Neural crest cell (in vitro differentiated cells): ENCODE data around the gene ARID5B. TPM values are rescaled to one million over a fixed set of nuclear protein-coding genes. Genes with fewer than 3 reads are reported as not detected.

Source experiments
- DNase-seq: peaks from one replicate; pipeline ENCODE4 v3.0.0; 2021; ENCODE audit warnings: low read depth, mixed read lengths, low spot score
- H3K27ac Mint-ChIP-seq: one replicate; pipeline ENCODE4 v1.8.0; 2021; ENCODE audit warnings: mild to moderate bottlenecking, mixed read lengths; ENCODE audit not compliant: unreplicated experiment
- H3K27me3 Mint-ChIP-seq: 2 replicates; pipeline ENCODE4 v1.8.0; 2021; ENCODE audit warnings: low read depth, mild to moderate bottlenecking, mixed read lengths
- H3K36me3 Mint-ChIP-seq: 2 replicates; pipeline ENCODE4 v1.8.0; 2021; ENCODE audit warnings: low read depth, mild to moderate bottlenecking, mixed read lengths
- H3K4me1 Mint-ChIP-seq: 2 replicates; pipeline ENCODE4 v1.8.0; 2021; ENCODE audit warnings: mixed read lengths
- H3K4me3 Mint-ChIP-seq: one replicate; pipeline ENCODE4 v1.8.0; 2021; ENCODE audit warnings: mild to moderate bottlenecking, mixed read lengths
- H3K9me3 Mint-ChIP-seq: 2 replicates; pipeline ENCODE4 v1.8.0; 2021; ENCODE audit warnings: mixed read lengths
- CTCF ChIP-seq: fragments of 200-600 bp; sonication (generic); conservative IDR thresholded peaks from 2 replicates; pipeline ENCODE4 v1.5.0; 2021; ENCODE audit warnings: antibody characterized with exemption, mild to moderate bottlenecking
- total RNA-seq: library from RNA; stranded (reverse); gene quantifications from 2 replicates; pipeline ENCODE4 v1.2.1, GENCODE V29; 2021

Gene ARID5B
- total RNA-seq, 1 donor from 2014 or later, result 10.4 TPM

- TF ChIP-seq CTCF, result no peak
- H3K27me3 Mint-ChIP-seq, result no peaks in the 10 kb centered on the region
- no peak overlapping the region for H3K4me3 Mint-ChIP-seq
- H3K9me3 Mint-ChIP-seq, result peaks cover 4% of the 10 kb centered on the region
- no peak for DNase-seq
- H3K4me1 Mint-ChIP-seq, result peaks cover 59% of the 10 kb centered on the region
- H3K27ac Mint-ChIP-seq, result peak overlapping the region; percentile 2
- peaks cover 25% of the 10 kb centered on the region for H3K36me3 Mint-ChIP-seq
These were observed 154.7 kb downstream of the ARID5B start for GRCh38 chr10:62056219-62056618.

- peak overlapping the region; percentile 57 for H3K27ac Mint-ChIP-seq
- no peak for DNase-seq
- H3K4me1 Mint-ChIP-seq, result peaks cover 54% of the 10 kb centered on the region
- no peak overlapping the region for H3K4me3 Mint-ChIP-seq
- H3K9me3 Mint-ChIP-seq, result peaks cover 4% of the 10 kb centered on the region
- H3K36me3 Mint-ChIP-seq, result peaks cover 26% of the 10 kb centered on the region
- no peaks in the 10 kb centered on the region for H3K27me3 Mint-ChIP-seq
- TF ChIP-seq CTCF, result no peak
These were observed 155.2 kb downstream of the ARID5B start for GRCh38 chr10:62056698-62057097.

- no peaks in the 10 kb centered on the region for H3K27me3 Mint-ChIP-seq
- H3K27ac Mint-ChIP-seq, result no peak overlapping the region
- H3K4me3 Mint-ChIP-seq, result no peak overlapping the region
- H3K9me3 Mint-ChIP-seq, result peaks cover 4% of the 10 kb centered on the region
- H3K4me1 Mint-ChIP-seq, result peaks cover 50% of the 10 kb centered on the region
- TF ChIP-seq CTCF, result no peak
- DNase-seq, result no peak
- H3K36me3 Mint-ChIP-seq, result peaks cover 28% of the 10 kb centered on the region
These were observed 155.9 kb downstream of the ARID5B start for GRCh38 chr10:62057359-62057758.

GRCh38 chr10:62057850-62058249 lies 156.4 kb downstream of the ARID5B start:
- peaks cover 50% of the 10 kb centered on the region for H3K4me1 Mint-ChIP-seq
- TF ChIP-seq CTCF, result no peak
- peaks cover 23% of the 10 kb centered on the region for H3K36me3 Mint-ChIP-seq
- peaks cover 4% of the 10 kb centered on the region for H3K9me3 Mint-ChIP-seq
- no peaks in the 10 kb centered on the region for H3K27me3 Mint-ChIP-seq
- no peak overlapping the region for H3K27ac Mint-ChIP-seq
- no peak overlapping the region for H3K4me3 Mint-ChIP-seq
- DNase-seq, result no peak

- H3K27me3 Mint-ChIP-seq, result no peaks in the 10 kb centered on the region
- peaks cover 19% of the 10 kb centered on the region for H3K36me3 Mint-ChIP-seq
- H3K27ac Mint-ChIP-seq, result no peak overlapping the region
- H3K4me1 Mint-ChIP-seq, result peaks cover 50% of the 10 kb centered on the region
- no peak for DNase-seq
- H3K9me3 Mint-ChIP-seq, result peaks cover 4% of the 10 kb centered on the region
- no peak overlapping the region for H3K4me3 Mint-ChIP-seq
- no peak for TF ChIP-seq CTCF
These were observed 157.0 kb downstream of the ARID5B start for GRCh38 chr10:62058476-62058875.

- no peaks in the 10 kb centered on the region for H3K27me3 Mint-ChIP-seq
- H3K27ac Mint-ChIP-seq, result no peak overlapping the region
- no peak overlapping the region for H3K4me3 Mint-ChIP-seq
- peaks cover 4% of the 10 kb centered on the region for H3K9me3 Mint-ChIP-seq
- H3K4me1 Mint-ChIP-seq, result peaks cover 50% of the 10 kb centered on the region
- H3K36me3 Mint-ChIP-seq, result peaks cover 22% of the 10 kb centered on the region
- TF ChIP-seq CTCF, result no peak
- no peak for DNase-seq
These were observed 157.4 kb downstream of the ARID5B start for GRCh38 chr10:62058896-62059216.
